Measurements from ENCODE around the gene WDFY2. TPM values are rescaled to one million over a fixed set of nuclear protein-coding genes. Genes with fewer than 3 reads are reported as not detected.

WDFY2 gene
- total RNA-seq, 1 donor from 2014 or later, result 14.6 TPM

- intact Hi-C loops (cut with micrococcal nuclease), result no loop called here
Observed at GRCh38 chr13:51731759-51732158, 147.5 kb downstream of the WDFY2 start.

- intact Hi-C loops (cut with micrococcal nuclease), result no loop called here
Observed at GRCh38 chr13:51733374-51734298, 149.4 kb downstream of the WDFY2 start.

DNA sequence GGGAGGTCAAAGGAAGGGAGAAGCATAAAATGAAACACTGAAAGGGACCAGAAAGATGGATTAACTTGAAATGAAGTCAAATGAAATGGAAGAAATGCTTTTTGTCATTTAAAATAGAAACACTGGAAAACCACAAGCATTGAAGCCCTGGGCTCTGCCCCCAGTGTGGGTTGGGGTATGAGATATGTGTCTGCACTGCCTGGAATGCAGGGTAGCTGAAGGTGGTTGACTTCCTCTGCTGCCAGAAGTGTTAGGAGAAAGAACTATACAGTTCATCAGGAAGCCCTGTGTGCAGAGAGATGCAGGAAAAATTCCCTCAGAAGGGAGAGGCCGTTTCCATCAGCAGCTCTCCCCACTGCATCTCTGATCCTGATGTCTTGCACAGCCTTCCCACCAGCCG is 150.5 kb downstream of the WDFY2 start:
- intact Hi-C loops (cut with micrococcal nuclease), result no loop called here

GRCh38 chr13:51737609-51738008 is 153.3 kb downstream of the WDFY2 start:
- intact Hi-C loops (cut with micrococcal nuclease), result no loop called here

GRCh38 chr13:51738226-51738905 is 154.1 kb downstream of the WDFY2 start:
- intact Hi-C loops (cut with micrococcal nuclease), result no loop called here

GRCh38 chr13:51739027-51739764 is 154.9 kb downstream of the WDFY2 start:
- intact Hi-C loops (cut with micrococcal nuclease), result no loop called here

DNA sequence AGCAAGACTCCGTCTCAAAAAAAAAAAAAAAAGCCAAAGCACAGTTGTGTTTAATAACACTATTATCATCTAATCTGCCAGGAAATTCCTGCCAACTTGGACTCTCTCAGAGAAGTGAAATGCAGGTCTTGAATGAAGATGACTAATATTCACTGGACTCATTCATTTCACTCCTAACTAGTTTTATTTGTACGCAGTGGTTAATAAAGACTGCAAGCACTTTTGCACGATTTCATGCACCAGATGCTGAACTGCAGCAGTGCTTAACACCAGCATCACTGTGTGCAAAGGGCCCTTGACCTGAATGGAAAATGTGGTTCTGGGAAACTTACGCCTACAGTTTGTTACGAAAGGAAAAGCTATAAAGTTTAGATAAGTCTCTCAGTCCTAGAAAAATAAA is 156.4 kb downstream of the WDFY2 start:
- intact Hi-C loops (cut with micrococcal nuclease), result no loop called here

DNA sequence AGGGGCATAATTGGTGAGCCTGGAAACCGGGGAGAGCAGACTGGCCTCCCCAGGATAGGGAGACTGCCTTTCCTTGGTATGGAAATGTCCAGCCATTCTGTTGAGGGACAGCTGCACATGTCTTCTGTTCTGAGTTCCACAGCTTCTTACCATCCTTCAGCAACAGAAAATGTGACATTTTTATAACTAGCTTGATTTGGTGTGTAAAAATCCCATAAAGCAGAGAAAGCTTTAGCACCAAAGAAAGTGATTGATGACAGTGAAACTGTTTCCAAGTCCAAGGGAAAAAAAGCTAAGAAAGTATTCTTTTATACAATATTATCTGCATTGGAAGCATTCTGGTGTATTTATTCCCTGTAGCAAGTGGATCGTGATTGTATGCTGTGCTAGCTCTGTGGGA is 157.8 kb downstream of the WDFY2 start:
- intact Hi-C loops (cut with micrococcal nuclease), result no loop called here

- intact Hi-C loops (cut with micrococcal nuclease), result no loop called here
Observed at GRCh38 chr13:51742611-51743010, 158.3 kb downstream of the WDFY2 start.

- intact Hi-C loops (cut with micrococcal nuclease), result no loop called here
Observed at GRCh38 chr13:51745243-51745642, 161.0 kb downstream of the WDFY2 start.

DNA sequence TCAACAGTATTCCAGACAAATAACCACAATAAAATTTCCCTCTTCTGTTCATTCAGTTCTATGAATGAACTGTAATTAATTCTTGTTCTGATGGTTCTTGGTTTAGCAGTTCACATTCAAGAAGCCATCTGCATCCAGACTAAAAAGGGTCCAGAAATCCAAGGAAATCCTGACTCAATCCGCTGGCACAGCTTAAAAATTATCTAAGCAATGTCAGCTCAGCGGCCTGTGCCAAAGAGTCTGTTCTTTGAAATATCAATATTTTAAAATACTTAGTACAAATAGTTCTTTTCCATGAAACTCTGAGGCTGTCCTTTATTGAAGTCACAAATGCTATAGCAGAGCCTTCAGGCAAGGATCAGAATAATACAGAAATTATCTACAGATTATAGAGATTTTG is 162.5 kb downstream of the WDFY2 start:
- intact Hi-C loops (cut with micrococcal nuclease), result no loop called here

- intact Hi-C loops (cut with micrococcal nuclease), result no loop called here
Observed at GRCh38 chr13:51747438-51748434, 163.5 kb downstream of the WDFY2 start.

GRCh38 chr13:51756651-51757050 is 172.4 kb downstream of the WDFY2 start:
- intact Hi-C loops (cut with micrococcal nuclease), result no loop called here

DNA sequence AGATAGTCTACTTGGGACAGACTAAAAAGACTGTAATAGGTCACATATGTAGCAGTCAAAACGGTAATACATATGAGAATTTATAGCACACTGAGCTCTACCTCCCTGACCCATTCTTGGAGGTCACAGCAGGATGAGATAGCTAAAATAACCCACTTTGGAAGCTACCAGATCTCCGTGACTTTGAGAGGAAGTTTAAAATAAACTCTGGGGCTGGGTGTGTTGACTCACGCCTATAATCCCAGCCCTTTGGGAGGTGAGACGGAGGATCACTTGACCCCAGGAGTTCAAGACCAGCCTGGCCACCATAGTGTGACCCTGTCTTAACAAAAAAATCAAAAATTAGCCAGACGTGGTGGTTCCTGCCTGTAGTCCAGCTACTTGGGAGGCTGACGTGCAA is 174.4 kb downstream of the WDFY2 start:
- intact Hi-C loops (cut with micrococcal nuclease), result no loop called here

- intact Hi-C loops (cut with micrococcal nuclease), result no loop called here
Observed at GRCh38 chr13:51759240-51759639, 175.0 kb downstream of the WDFY2 start.

GRCh38 chr13:51760592-51760991 is 176.3 kb downstream of the WDFY2 start:
- intact Hi-C loops (cut with micrococcal nuclease), result loop anchor here (5.0 kb wide), 1 partner anchor 113 kb away; no protein-coding TSS in a partner anchor

GRCh38 chr13:51761643-51762350 is 177.5 kb downstream of the WDFY2 start:
- intact Hi-C loops (cut with micrococcal nuclease), result loop anchor here (5.0 kb wide), 1 partner anchor 114 kb away; no protein-coding TSS in a partner anchor

DNA sequence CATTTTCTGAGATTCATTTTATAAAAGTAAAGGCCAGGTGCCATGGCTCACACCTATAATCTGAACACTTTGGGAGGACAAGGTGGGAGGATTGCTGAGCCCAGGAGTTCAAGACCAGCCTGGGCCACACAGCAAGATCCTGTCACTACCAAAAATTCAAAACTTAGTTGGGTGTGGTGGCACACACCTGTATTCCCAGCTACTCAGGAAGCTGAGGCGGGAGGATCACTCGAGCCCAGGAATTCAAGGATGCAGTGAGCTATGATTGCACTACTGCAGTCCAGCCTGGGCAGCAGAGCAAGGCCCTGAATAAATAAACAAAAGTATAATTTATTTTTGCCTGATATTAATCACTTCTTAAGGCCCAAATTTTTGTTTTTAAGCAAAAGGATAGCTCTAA is 179.2 kb downstream of the WDFY2 start:
- intact Hi-C loops (cut with micrococcal nuclease), result loop anchor here (5.0 kb wide), 1 partner anchor 116 kb away; no protein-coding TSS in a partner anchor
